Mesodermal cell (in vitro differentiated cells): ENCODE results near the gene CSPG4.
"Not testable (repeated sequence)": the region's sequence is repeated elsewhere in the genome, so short reads cannot be mapped to it uniquely, and the experiment has no call there.

Experiments
- H3K27ac ChIP-seq: 2 replicates; pipeline ENCODE4 v1.7.0; 2013; ENCODE audit warnings: mild to moderate bottlenecking, low read depth, low read length, moderate library complexity; ENCODE audit not compliant: severe bottlenecking
- H3K36me3 ChIP-seq: 2 replicates; pipeline ENCODE4 v1.7.1; 2013; ENCODE audit warnings: mild to moderate bottlenecking, low read length, moderate library complexity; ENCODE audit not compliant: control insufficient read depth, insufficient read depth
- H3K4me1 ChIP-seq: one replicate; pipeline ENCODE4 v1.7.1; 2013; ENCODE audit warnings: mild to moderate bottlenecking, low read length; ENCODE audit not compliant: insufficient read depth, control insufficient read depth, poor library complexity, severe bottlenecking
- H3K4me3 ChIP-seq: 2 replicates; pipeline ENCODE4 v1.7.0; 2013; ENCODE audit warnings: low read length, control low read depth, mild to moderate bottlenecking; ENCODE audit not compliant: insufficient read depth, poor library complexity, severe bottlenecking; ENCODE audit errors: extremely low read depth
- H3K9me3 ChIP-seq: 2 replicates; pipeline ENCODE4 v1.7.1; 2013; ENCODE audit warnings: mild to moderate bottlenecking, low read length, moderate library complexity; ENCODE audit not compliant: control insufficient read depth
- WGBS, 2 experiments: methylation state at CpG; one replicate each; pipeline ENCODE4 v1.1.5; 2013; ENCODE audit warnings: missing lambda C conversion rate in 2 of 2; ENCODE audit not compliant: insufficient coverage in 2 of 2; 5-methylcytosine and 5-hydroxymethylcytosine counted together

CSPG4 gene

DNA sequence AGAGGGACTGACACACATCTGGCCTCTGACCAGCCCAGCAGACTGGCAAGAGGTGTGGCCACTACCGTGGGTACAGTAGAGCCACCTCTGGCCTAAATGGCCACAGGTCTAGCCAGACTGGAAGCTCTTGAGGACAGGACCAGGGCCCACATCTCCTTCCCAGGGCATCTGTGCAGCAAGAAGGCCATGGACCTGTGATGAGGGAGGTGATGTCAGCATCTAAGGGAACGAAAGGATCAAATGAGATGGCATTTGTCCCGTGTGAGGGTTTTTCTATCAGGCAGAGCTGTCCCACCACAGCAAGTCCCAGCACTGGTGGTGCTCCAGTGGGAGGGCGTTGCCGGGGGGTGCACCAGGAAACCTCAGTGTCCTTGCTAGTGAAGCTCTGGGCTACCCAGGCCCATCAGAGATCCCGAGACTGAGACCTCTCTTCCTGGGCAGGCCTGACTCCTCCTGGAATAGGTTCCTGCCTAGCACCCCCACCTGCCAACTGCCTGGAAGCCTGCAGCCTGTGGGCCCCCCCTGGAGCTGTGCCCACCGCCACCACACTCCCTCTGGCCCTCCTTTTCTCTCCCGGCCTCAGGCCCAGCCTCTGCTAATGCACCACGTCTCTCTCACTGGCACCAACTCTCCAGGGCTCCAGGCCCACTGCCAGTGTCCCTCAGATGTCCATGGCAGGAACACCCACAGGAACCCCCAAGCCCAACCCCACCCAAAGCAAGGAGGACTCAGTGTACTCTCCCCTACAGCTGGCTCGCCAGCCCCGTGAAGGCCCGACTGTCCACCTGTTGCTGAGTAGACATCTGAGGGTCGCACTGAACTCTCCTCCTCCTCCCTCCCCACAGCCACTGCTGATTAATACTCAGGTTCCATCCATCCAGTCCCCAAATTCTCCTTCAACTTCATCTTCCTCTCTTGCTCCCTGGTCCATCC, 11.3 kb downstream of the CSPG4 start:
- not testable (repeated sequence) for H3K4me3 ChIP-seq, H3K9me3 ChIP-seq, H3K36me3 ChIP-seq
- Histone ChIP-seq H3K4me1 (peaks cover 64% of the 10 kb centered on the region), H3K27ac (peak overlapping the region; percentile 16)
- 95% methylated on average over 5 to 7 of the region's 13 CpGs for WGBS, 2 experiments

DNA sequence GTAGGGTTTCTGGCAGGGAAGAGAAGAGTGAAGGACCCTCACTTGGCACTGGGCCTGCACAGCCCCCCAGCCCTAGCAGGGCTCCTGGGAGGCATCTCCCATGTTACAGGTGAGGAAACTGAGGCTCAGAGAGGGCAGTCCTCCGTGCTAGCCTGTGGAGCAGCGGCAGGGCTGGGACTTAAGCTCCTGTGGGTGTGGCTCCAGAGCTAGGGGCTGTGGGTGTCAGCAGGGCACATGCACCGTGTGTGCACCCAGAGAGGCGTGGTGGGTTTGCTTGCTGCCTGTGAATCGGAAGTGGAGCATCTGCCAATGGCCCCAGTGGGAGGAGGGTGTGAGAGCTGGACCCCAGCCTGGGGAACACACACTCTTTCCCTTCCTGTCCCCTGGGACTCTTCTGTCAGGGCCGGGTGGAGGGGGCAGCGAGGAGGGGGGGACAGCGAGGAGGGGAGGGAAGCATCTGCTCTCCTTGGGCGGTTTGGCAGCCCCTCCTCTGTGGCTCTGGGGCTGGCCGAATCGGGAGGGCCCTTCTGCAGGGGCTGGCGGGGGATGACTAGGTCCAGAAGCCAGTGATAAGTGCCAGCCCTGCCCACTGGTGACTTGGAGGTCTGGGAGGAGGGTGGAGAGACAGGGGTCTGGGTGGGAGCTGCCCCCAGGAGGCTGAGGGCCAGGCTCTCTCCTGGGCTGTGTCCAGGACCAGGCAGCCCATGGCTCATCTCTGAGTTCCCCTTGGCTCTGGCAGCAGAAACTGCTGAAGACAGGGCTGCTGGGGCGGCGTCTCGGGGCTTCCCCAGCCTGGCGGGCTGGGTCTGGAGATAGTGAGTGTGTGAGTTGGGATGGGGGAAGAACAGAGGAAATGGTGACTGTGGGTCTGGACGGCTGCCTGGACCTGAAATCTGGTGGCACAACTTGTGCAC, 12.4 kb downstream of the CSPG4 start:
- peaks cover 68% of the 10 kb centered on the region for H3K4me1 ChIP-seq
- not testable (repeated sequence) for H3K9me3 ChIP-seq, H3K4me3 ChIP-seq, H3K36me3 ChIP-seq
- 74 to 100% methylated on average over 2 to 5 of the region's 17 CpGs for WGBS, 2 experiments
- peak overlapping the region; percentile 29 for H3K27ac ChIP-seq

DNA sequence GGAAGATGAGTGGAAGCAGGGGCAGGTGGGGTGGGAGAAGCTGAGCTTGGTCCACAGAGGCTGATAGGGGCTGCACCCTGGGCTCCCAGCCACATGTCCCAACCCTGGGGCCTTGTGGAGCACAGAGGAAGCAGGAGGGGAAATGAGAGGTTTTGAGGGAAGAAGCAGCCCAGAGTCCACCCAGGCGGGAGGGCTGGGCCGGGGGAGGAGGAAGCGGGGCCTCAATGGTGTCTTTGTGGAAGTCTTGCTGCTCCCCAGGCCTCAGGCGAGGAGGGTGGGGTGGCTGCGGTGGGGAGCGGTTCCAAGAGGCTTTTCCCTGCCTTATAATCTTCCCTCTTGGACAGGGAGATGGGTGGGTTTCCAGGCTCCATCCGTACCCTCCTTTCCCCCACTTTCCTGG, 13.1 kb downstream of the CSPG4 start:
- Histone ChIP-seq H3K4me1 (peaks cover 69% of the 10 kb centered on the region), H3K27ac (peak overlapping the region; percentile 29)
- H3K36me3 ChIP-seq, H3K9me3 ChIP-seq, H3K4me3 ChIP-seq: not testable (repeated sequence)
- WGBS, 2 experiments, result no CpG with 5 or more reads among the region's 7 CpGs

DNA sequence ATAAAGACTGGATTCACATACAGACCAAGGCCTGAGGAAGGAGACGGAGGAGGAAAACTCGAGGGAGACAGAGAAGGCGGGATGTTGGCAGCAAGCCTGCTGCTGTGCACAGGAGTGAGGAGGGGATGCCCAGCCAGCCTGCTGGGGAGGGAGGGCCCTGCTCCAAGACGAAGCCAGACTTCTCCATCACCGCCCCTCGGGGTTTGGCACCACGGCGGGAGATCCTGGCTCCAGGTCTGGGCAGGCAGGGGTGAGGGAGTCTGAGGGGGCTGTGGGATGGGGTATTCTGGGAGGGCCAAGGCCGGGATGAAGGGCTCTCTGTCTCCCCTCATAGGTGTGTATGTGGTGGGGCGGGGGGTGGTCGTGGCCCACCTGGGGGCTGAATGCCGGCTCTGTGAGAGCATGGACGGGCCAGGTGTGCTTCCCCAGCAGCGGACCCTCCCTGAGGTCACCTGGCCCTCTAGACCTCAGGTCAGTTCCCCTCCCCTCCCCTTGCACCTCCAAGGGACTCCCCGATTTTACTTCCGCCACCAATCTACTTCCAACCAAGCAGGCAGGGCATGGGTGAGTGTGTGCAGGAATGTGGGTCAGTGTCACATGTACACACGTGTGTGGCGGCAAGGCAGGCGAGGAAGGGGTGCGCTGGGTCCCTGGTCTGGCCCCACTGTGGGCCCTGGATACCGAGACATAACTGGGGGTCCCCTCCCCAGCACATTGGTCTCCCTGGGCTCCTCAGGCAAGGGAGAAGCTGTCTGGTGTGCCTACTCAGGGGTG, 14.5 kb downstream of the CSPG4 start:
- not testable (repeated sequence) for H3K36me3 ChIP-seq, H3K27ac ChIP-seq, H3K4me3 ChIP-seq, H3K9me3 ChIP-seq
- peaks cover 78% of the 10 kb centered on the region for H3K4me1 ChIP-seq
- WGBS, 2 experiments, result 96 to 98% methylated on average over 8 of the region's 21 CpGs

DNA sequence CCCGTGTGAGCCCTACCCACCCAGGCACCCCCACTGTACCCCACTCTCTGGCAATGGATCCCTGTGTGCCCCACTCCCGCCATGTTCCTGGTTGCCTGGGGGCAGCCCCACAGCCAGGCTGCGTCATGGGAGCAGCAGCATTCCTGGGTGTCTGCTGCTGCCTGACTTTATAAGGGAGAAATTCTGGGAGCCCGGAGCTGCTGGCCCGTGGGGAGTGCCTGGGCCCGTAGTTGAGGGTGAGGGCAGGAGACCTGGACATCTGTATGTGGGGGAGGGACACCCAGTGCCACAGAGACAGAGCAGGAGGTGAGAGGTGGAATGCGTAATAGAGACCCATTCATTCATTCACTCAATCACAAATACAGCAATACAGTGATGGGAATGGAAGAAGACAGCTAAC, 15.1 kb downstream of the CSPG4 start:
- peaks cover 78% of the 10 kb centered on the region for H3K4me1 ChIP-seq
- peak overlapping the region; percentile 29 for H3K27ac ChIP-seq
- 83 to 88% methylated on average over 3 to 6 of the region's 7 CpGs for WGBS, 2 experiments
- no peaks in the 10 kb centered on the region for H3K9me3 ChIP-seq
- H3K4me3 ChIP-seq, result no peak overlapping the region
- no peaks in the 10 kb centered on the region for H3K36me3 ChIP-seq

DNA sequence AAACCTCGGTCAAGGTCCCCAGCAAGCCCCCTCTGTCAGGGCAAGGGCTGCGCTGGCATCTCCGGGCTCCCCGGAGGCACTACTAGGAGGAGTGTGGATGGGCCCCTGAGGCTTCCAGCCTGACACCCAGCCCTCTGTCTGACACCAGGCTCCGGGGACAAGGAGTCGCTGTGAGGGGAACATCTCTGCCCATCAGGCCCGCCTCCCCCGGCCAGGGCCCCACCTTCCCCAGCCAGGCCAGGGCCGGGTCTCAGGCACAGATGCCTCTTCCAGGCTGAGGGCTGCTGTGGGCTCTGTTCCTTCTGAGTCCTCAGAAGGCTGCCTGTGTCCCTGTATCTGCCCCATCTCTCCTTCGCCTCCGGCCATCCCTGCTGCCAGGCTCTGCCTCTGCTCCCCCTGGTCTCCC, 15.8 kb downstream of the CSPG4 start:
- Histone ChIP-seq H3K9me3 (no peaks in the 10 kb centered on the region), H3K4me3 (no peak overlapping the region), H3K4me1 (peaks cover 71% of the 10 kb centered on the region), H3K36me3 (no peaks in the 10 kb centered on the region), H3K27ac (peak overlapping the region; percentile 29)
- WGBS, 2 experiments, result 81 to 88% methylated on average over 9 to 11 of the region's 11 CpGs

DNA sequence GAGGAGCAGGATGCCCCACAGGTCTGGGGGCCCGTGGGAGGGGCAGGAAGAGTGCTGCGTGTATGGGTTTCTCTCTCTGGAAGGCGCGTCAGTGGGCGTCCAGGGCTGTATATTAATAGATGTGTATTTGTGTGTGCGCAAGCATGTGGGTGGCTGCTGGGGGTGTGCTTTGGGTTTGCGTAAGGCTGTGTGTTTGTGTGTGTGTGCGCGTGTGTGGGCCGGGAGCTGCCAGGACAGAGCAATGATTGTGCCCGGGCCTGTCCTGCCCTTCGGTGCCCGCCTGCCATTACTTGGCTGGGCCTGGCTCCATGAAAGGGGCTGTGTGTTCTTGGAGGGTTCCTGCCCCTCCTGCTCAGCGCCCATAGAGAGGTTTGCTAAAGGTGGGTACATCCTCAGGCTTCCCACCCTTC, 16.3 kb downstream of the CSPG4 start:
- Histone ChIP-seq H3K27ac (no peak overlapping the region), H3K36me3 (no peaks in the 10 kb centered on the region), H3K4me3 (no peak overlapping the region), H3K4me1 (peaks cover 65% of the 10 kb centered on the region), H3K9me3 (no peaks in the 10 kb centered on the region)
- 90 to 95% methylated on average over 8 to 14 of the region's 14 CpGs for WGBS, 2 experiments

DNA sequence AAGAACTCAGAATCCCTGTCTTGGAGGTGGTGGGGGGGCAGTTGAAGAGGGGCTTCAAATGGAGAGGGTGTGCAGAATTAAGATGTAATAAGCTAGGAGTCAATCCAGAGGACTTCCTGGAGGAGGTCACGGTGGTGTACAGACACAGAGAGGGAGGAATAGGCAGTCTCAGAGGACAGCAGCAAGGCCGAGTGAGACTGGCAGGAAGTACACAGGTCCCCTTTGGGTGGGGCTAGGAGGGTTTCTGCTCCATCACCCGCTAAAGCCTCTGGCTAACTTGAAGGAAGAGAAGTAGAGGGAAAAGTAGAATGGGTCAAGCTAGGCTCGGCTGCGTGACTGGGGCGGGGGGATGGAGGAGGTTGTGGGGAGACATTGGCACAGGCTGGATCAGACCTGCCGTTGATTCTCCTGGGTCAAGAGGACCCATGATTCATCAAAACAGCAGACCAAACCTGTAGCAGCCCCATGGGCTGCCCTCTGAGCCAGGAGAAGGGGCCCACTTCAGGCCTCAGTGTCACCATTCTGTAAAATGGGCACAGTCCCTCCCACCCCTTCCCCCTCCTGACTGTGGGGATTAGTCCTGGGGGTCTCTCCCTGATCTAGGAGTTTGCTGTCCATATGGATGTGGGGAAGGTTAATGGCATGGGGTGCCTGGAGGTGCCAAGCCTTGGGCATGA, 16.9 kb downstream of the CSPG4 start:
- Histone ChIP-seq H3K4me3 (no peak overlapping the region), H3K4me1 (peaks cover 61% of the 10 kb centered on the region), H3K36me3 (peaks cover under 1% of the 10 kb centered on the region), H3K27ac (peak overlapping the region; percentile 79), H3K9me3 (no peaks in the 10 kb centered on the region)
- 86% methylated on average over 1 to 7 of the region's 7 CpGs for WGBS, 2 experiments

DNA sequence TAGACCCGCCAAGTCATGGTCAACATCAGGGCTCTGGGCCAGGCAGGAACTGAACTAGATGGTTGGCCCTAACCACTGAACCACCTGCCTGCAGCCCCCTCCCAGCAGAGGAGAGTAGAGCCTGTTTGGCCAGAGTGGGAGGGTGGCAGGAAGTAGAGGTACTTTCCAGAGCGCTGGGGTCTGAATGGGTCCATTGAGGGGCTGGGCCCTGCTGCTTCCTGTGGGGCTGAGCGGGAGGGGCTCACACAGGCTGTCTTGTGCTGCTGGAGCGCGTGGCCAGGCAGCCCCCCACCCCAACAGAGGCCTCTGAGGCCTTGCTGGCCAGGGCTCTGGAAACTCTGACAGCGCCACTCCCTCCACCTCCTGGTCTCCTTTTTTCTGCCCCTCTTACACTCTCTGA, 17.4 kb downstream of the CSPG4 start:
- Histone ChIP-seq H3K27ac (peak overlapping the region; percentile 79), H3K9me3 (no peaks in the 10 kb centered on the region), H3K4me3 (no peak overlapping the region), H3K4me1 (peaks cover 56% of the 10 kb centered on the region), H3K36me3 (peaks cover 5% of the 10 kb centered on the region)
- WGBS, 2 experiments, result 60 to 61% methylated on average over 4 to 5 of the region's 6 CpGs
